HepG2 (cell line): ENCODE measurements around the gene CAMKMT. TPM values are rescaled to one million over a fixed set of nuclear protein-coding genes. Genes with fewer than 3 reads are reported as not detected.

Source experiments
- ATAC-seq: fragments of 200-7000 bp; cut with Tn5 transposase; 3 replicates; pipeline ENCODE4 v1.9.1; 2020; ENCODE audit warnings: mild to moderate bottlenecking, moderate library complexity
- BruUV-seq: library from RNA; stranded (reverse); fragments of 400-500 nt; replicated peaks from 2 replicates; lab custom pipeline; 2021; lab: Mats Ljungman, UMichigan
- CTCF ChIA-PET: fragments of 300-600 bp; formaldehyde crosslinking; extraction: SDS; loops from one replicate; lab custom pipeline; 2021; ENCODE audit warnings: low total read pairs, inconsistent platforms, low intra/inter-chr PET ratio; lab: Yijun Ruan, JAX
- POLR2A ChIA-PET: fragments of 350-600 bp; sonication (Branson Sonifier 250); formaldehyde crosslinking; loops from one replicate; lab custom pipeline; 2020; ENCODE audit warnings: antibody characterized with exemption, inconsistent platforms; lab: Yijun Ruan, JAX
- DNase-seq: peaks from one replicate; pipeline ENCODE4 v3.0.0-alpha.2; 2015; ENCODE audit warnings: low spot score
- FAIRE-seq: peaks from 3 replicates; lab custom pipeline; 2011; peaks lifted over from hg19 to GRCh38; lab: Jason Lieb, UNC
- H2AFZ ChIP-seq: one replicate; pipeline ENCODE4 v1.6.1; 2011; ENCODE audit warnings: low read length, inconsistent platforms
- H3K27ac ChIP-seq: fragments of 300-600 bp; 3 replicates; pipeline ENCODE4 v1.8.0; 2011; ENCODE audit warnings: mixed run types, mild to moderate bottlenecking, mixed read lengths, low read length, inconsistent platforms; ENCODE audit not compliant: insufficient read depth; ENCODE audit errors: extremely low read length
- H3K27me3 ChIP-seq, 2 experiments: fragments of 200-600 bp in 1 of 2; 2 replicates in 1 of 2; 3 replicates in 1 of 2; pipeline versions ENCODE4 v1.6.0 to v1.8.0; 2011; ENCODE audit warnings: low read length in 2 of 2, mild to moderate bottlenecking in 2 of 2, moderate library complexity in 2 of 2, inconsistent platforms in 1 of 2; ENCODE audit not compliant: insufficient read depth in 2 of 2, control insufficient read depth in 1 of 2
- H3K36me3 ChIP-seq, 2 experiments: fragments of 200-600 bp in 1 of 2; replicated peaks in 1 of 2; 2 replicates in 1 of 2; 3 replicates in 1 of 2; pipeline versions ENCODE4 v1.5.1 to v1.8.0; 2011; ENCODE audit warnings: low read length in 2 of 2, inconsistent platforms in 1 of 2; ENCODE audit not compliant: insufficient read depth in 2 of 2, control insufficient read depth in 1 of 2
- H3K4me1 ChIP-seq: 2 replicates; pipeline ENCODE4 v1.5.1; 2012; ENCODE audit warnings: low read length, inconsistent platforms; ENCODE audit not compliant: insufficient read depth
- H3K4me2 ChIP-seq: 2 replicates; pipeline ENCODE4 v1.6.0; 2011; ENCODE audit warnings: low read depth, low read length, inconsistent platforms
- H3K4me3 ChIP-seq, 3 experiments: fragments of 200-600 bp in 1 of 3; sonication (generic), shearing (Covaris generic) in 1 of 3; replicated peaks in 1 of 3; 2 replicates each; pipeline ENCODE4 v1.5.1; 2011 to 2016; ENCODE audit warnings: low read length in 3 of 3, inconsistent platforms in 2 of 3, low read depth in 2 of 3, mild to moderate bottlenecking in 2 of 3, control low read depth in 1 of 3, mixed read lengths in 1 of 3; ENCODE audit not compliant: insufficient read depth in 1 of 3
- H3K79me2 ChIP-seq: one replicate; pipeline ENCODE4 v1.6.1; 2011; ENCODE audit warnings: low read length, inconsistent platforms; ENCODE audit not compliant: insufficient read depth
- H3K9ac ChIP-seq: 2 replicates; pipeline ENCODE4 v1.6.0; 2011; ENCODE audit warnings: mild to moderate bottlenecking, low read depth, low read length, inconsistent platforms; ENCODE audit not compliant: insufficient read depth
- H3K9me3 ChIP-seq: 2 replicates; pipeline ENCODE4 v1.5.1; 2012; ENCODE audit warnings: mild to moderate bottlenecking, low read length
- H4K20me1 ChIP-seq: 2 replicates; pipeline ENCODE4 v1.6.0; 2011; ENCODE audit warnings: inconsistent platforms, mild to moderate bottlenecking, low read length, moderate library complexity; ENCODE audit not compliant: insufficient read depth
- ESRRA ChIP-seq: sonication (generic); formaldehyde crosslinking; IDR thresholded peaks from 2 replicates; pipeline ENCODE4 v1.5.1; 2020; ENCODE audit warnings: mild to moderate bottlenecking, low read depth, missing genetic modification reagents
- PHB2 ChIP-seq: fragments of 450-650 bp; IDR thresholded peaks from 2 replicates; pipeline ENCODE4 v1.6.1; 2018; ENCODE audit not compliant: partially characterized antibody
- RBM22 ChIP-seq: fragments of 200-400 bp; formaldehyde crosslinking; optimal IDR thresholded peaks from 2 replicates; pipeline ENCODE3; 2017; ENCODE audit warnings: mild to moderate bottlenecking, low read length, moderate library complexity
- ZBTB7A ChIP-seq: sonication (generic); formaldehyde crosslinking; IDR thresholded peaks from 2 replicates; pipeline ENCODE4 v1.8.0; 2022; ENCODE audit warnings: mild to moderate bottlenecking, missing genetic modification reagents
- ZNF260 ChIP-seq: sonication (generic); formaldehyde crosslinking; IDR thresholded peaks from 2 replicates; pipeline ENCODE4 v1.4.0; 2020; ENCODE audit warnings: missing genetic modification reagents, low read depth, mild to moderate bottlenecking, borderline replicate concordance
- ZNF430 ChIP-seq: sonication (generic); formaldehyde crosslinking; IDR thresholded peaks from 2 replicates; pipeline ENCODE4 v1.9.0; 2021; ENCODE audit warnings: mild to moderate bottlenecking, missing genetic modification reagents
- ZNF552 ChIP-seq: sonication (generic); formaldehyde crosslinking; IDR thresholded peaks from 2 replicates; pipeline ENCODE4 v1.9.0; 2022; ENCODE audit warnings: missing genetic modification reagents, mild to moderate bottlenecking, borderline replicate concordance
- ZNF644 ChIP-seq: IDR thresholded peaks from 2 replicates; pipeline ENCODE4 v1.6.1; 2016; ENCODE audit warnings: low read depth
- ZNF879 ChIP-seq: sonication (generic); formaldehyde crosslinking; IDR thresholded peaks from 2 replicates; pipeline ENCODE4 v1.8.1; 2023; ENCODE audit warnings: missing genetic modification reagents
- WGBS: methylation state at CpG from one replicate; pipeline ENCODE4 v1.1.6; 2017; ENCODE audit warnings: low lambda C conversion rate; 5-methylcytosine and 5-hydroxymethylcytosine counted together
- in situ Hi-C: cut with HindIII; loops from 2 replicates; pipeline ENCODE4 v1.10.0; 2017; ENCODE audit warnings: low pct_unique_long_range_greater_than_20kb; ENCODE audit not compliant: extremely low pct_ligation_motif_present
- intact Hi-C: fragments of 100-400 bp; cut with micrococcal nuclease; formaldehyde crosslinking; loops from one replicate; pipeline ENCODE4 v1.10.0; 2022; ENCODE audit not compliant: unreplicated experiment
- polyA plus RNA-seq, 8 experiments: library from polyadenylated mRNA; depleted of rRNA in 3 of 8; stranded (reverse) in 7 of 8; unstranded in 1 of 8; fragments of >200 nt; fragmentation: Illumina TruSeq in 4 of 8; extraction: Trizol in 4 of 8; gene quantifications; 2 replicates each; pipeline versions ENCODE4 v1.2.1 to v1.2.3, GENCODE V29; 2011 to 2016; ENCODE audit warnings: low read depth in 4 of 8, missing spikeins in 1 of 8, mixed read lengths in 1 of 8; ENCODE audit not compliant: insufficient read depth in 1 of 8
- total RNA-seq, 5 experiments: library from RNA; depleted of rRNA; stranded (reverse); fragments of >200 nt; fragmentation: Illumina TruSeq; extraction: Trizol; gene quantifications; 2 replicates each; pipeline ENCODE4 v1.2.3, GENCODE V29; 2016; ENCODE audit warnings: low read depth in 1 of 5
- TF ChIP-seq, protein P1 (sequence below): sonication (generic); formaldehyde crosslinking; IDR thresholded peaks from 2 replicates; pipeline ENCODE4 v1.5.1; 2020; ENCODE audit warnings: missing genetic modification reagents, mild to moderate bottlenecking, borderline replicate concordance
- TF ChIP-seq, protein P2 (sequence below): IDR thresholded peaks from 2 replicates; pipeline ENCODE4 v1.6.1; 2016; ENCODE audit warnings: low read depth, control low read depth
- TF ChIP-seq, protein P3 (sequence below): sonication (generic); formaldehyde crosslinking; IDR thresholded peaks from 2 replicates; pipeline ENCODE4 v1.5.0; 2020; ENCODE audit warnings: mild to moderate bottlenecking, missing genetic modification reagents
- TF ChIP-seq, protein P4 (sequence below): IDR thresholded peaks from 2 replicates; pipeline ENCODE4 v1.4.0; 2020; ENCODE audit warnings: mild to moderate bottlenecking, missing genetic modification reagents

Gene CAMKMT
- total and polyA plus RNA-seq, 2 of the 13 experiments (the other 11 are each of a cell fraction or from before 2014, with no cell fraction given) = 6.9 to 20.8 TPM

DNA sequence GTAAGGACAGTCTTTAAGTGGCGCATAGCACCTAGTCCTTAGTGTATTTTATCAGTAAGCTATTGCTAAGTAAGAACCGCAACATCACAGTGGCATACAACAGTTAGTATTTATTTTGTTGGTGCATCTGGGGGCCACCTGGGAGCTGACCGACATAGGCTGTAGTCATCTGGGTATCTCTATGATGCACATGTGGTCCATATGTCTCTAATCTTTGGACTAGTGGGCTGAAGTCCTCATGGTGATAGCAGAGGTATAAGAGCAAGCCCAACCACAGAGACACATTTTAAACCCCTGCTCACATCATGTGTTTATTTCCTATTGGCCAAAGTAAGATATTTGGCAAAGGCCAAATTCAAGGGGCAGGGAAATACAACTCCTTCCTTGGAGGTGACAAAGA lies 2.9 kb downstream of the CAMKMT start:
- in situ Hi-C loops (no loop called here), intact Hi-C loops (no loop called here)
- TF ChIP-seq, protein P1, sequence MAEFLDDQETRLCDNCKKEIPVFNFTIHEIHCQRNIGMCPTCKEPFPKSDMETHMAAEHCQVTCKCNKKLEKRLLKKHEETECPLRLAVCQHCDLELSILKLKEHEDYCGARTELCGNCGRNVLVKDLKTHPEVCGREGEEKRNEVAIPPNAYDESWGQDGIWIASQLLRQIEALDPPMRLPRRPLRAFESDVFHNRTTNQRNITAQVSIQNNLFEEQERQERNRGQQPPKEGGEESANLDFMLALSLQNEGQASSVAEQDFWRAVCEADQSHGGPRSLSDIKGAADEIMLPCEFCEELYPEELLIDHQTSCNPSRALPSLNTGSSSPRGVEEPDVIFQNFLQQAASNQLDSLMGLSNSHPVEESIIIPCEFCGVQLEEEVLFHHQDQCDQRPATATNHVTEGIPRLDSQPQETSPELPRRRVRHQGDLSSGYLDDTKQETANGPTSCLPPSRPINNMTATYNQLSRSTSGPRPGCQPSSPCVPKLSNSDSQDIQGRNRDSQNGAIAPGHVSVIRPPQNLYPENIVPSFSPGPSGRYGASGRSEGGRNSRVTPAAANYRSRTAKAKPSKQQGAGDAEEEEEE (CRISPR knock-in tag) = no peak
- TF ChIP-seq, protein P2, sequence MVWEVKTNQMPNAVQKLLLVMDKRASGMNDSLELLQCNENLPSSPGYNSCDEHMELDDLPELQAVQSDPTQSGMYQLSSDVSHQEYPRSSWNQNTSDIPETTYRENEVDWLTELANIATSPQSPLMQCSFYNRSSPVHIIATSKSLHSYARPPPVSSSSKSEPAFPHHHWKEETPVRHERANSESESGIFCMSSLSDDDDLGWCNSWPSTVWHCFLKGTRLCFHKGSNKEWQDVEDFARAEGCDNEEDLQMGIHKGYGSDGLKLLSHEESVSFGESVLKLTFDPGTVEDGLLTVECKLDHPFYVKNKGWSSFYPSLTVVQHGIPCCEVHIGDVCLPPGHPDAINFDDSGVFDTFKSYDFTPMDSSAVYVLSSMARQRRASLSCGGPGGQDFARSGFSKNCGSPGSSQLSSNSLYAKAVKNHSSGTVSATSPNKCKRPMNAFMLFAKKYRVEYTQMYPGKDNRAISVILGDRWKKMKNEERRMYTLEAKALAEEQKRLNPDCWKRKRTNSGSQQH (CRISPR knock-in tag) = no peak
- TF ChIP-seq, protein P3, sequence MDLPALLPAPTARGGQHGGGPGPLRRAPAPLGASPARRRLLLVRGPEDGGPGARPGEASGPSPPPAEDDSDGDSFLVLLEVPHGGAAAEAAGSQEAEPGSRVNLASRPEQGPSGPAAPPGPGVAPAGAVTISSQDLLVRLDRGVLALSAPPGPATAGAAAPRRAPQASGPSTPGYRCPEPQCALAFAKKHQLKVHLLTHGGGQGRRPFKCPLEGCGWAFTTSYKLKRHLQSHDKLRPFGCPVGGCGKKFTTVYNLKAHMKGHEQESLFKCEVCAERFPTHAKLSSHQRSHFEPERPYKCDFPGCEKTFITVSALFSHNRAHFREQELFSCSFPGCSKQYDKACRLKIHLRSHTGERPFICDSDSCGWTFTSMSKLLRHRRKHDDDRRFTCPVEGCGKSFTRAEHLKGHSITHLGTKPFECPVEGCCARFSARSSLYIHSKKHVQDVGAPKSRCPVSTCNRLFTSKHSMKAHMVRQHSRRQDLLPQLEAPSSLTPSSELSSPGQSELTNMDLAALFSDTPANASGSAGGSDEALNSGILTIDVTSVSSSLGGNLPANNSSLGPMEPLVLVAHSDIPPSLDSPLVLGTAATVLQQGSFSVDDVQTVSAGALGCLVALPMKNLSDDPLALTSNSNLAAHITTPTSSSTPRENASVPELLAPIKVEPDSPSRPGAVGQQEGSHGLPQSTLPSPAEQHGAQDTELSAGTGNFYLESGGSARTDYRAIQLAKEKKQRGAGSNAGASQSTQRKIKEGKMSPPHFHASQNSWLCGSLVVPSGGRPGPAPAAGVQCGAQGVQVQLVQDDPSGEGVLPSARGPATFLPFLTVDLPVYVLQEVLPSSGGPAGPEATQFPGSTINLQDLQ (CRISPR knock-in tag) = no peak
- TF ChIP-seq ZNF552 (CRISPR knock-in tag) (no peak), ESRRA (CRISPR knock-in tag) (no peak), ZNF430 (CRISPR knock-in tag) (no peak), ZBTB7A (no peak), ZNF260 (CRISPR knock-in tag) (no peak), RBM22 (no peak), ZNF644 (CRISPR knock-in tag) (no peak), PHB2 (no peak), ZNF879 (no peak)
- TF ChIP-seq, protein P4, sequence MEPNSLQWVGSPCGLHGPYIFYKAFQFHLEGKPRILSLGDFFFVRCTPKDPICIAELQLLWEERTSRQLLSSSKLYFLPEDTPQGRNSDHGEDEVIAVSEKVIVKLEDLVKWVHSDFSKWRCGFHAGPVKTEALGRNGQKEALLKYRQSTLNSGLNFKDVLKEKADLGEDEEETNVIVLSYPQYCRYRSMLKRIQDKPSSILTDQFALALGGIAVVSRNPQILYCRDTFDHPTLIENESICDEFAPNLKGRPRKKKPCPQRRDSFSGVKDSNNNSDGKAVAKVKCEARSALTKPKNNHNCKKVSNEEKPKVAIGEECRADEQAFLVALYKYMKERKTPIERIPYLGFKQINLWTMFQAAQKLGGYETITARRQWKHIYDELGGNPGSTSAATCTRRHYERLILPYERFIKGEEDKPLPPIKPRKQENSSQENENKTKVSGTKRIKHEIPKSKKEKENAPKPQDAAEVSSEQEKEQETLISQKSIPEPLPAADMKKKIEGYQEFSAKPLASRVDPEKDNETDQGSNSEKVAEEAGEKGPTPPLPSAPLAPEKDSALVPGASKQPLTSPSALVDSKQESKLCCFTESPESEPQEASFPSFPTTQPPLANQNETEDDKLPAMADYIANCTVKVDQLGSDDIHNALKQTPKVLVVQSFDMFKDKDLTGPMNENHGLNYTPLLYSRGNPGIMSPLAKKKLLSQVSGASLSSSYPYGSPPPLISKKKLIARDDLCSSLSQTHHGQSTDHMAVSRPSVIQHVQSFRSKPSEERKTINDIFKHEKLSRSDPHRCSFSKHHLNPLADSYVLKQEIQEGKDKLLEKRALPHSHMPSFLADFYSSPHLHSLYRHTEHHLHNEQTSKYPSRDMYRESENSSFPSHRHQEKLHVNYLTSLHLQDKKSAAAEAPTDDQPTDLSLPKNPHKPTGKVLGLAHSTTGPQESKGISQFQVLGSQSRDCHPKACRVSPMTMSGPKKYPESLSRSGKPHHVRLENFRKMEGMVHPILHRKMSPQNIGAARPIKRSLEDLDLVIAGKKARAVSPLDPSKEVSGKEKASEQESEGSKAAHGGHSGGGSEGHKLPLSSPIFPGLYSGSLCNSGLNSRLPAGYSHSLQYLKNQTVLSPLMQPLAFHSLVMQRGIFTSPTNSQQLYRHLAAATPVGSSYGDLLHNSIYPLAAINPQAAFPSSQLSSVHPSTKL (CRISPR knock-in tag) = no peak
- no TSS peak for BruUV-seq
- Histone ChIP-seq H3K4me2 (no peak overlapping the region), H2AFZ (no peak overlapping the region), H3K79me2 (peaks cover 41% of the 10 kb centered on the region), H3K27ac (no peak overlapping the region), H3K4me1 (peaks cover 27% of the 10 kb centered on the region), H4K20me1 (no peaks in the 10 kb centered on the region), H3K27me3 (no peaks in the 10 kb centered on the region; a peak in 1 of 5 replicates), H3K4me3 (no peak overlapping the region), H3K9me3 (no peaks in the 10 kb centered on the region), H3K36me3 (no peaks in the 10 kb centered on the region), H3K9ac (no peak overlapping the region)
- POLR2A ChIA-PET = no interaction called here
- CTCF ChIA-PET = no interaction called here
- no peak for DNase-seq
- no peak for ATAC-seq
- 100% methylated on average over 3 of the region's 3 CpGs for WGBS
- no peak for FAIRE-seq
